ENCODE results near the gene ATG9B. TPM values are rescaled to one million over a fixed set of nuclear protein-coding genes. Genes with fewer than 3 reads are reported as not detected.
A peak's percentile ranks its signal among the peaks of the same experiment; 100 is the strongest.

Gene ATG9B
- total and polyA plus RNA-seq, 2 of the 13 experiments (the other 11 are each of a cell fraction or from before 2014, with no cell fraction given): 0.24 TPM; not detected in 1

DNA sequence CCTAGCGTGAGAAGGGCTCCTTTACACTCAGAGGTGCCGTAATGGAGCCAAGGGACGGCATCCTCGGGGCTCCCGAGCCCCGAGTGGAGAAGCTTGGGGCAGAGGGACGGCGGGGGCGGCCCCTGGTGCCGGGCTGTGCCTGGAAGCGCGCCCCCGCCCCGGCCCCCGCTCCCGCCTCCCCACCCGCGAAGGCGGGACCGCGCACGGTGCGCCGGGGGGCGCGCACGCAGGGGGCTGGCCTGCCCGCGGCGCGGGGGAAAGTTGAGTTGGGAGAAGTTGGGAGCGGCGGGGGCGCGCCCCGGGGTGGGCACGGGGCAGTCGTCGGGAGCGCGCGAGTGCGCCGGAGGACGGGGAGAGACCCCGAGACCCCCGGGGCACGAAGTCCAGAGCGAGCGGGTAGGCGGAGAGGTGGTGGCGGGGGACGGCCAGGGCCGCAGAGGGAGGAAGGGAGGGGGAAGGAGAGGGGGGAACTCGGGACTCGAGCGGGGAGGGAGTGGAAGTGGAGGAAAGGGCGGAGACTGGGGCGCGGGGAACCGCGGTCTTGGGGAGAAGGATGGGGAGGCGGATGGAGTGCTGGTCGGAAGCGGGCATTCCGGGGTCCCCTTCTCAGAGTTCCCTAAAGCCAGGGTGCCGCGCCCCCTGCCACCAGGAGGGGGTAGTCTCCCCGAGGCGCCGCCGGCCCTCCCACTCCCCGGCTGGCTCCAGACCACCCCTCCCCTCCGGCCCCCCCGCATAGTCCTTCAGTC is 35.2 kb upstream of the ATG9B start, which contains the start of gene SLC4A2 (continued):
- TF ChIP-seq, protein P1, sequence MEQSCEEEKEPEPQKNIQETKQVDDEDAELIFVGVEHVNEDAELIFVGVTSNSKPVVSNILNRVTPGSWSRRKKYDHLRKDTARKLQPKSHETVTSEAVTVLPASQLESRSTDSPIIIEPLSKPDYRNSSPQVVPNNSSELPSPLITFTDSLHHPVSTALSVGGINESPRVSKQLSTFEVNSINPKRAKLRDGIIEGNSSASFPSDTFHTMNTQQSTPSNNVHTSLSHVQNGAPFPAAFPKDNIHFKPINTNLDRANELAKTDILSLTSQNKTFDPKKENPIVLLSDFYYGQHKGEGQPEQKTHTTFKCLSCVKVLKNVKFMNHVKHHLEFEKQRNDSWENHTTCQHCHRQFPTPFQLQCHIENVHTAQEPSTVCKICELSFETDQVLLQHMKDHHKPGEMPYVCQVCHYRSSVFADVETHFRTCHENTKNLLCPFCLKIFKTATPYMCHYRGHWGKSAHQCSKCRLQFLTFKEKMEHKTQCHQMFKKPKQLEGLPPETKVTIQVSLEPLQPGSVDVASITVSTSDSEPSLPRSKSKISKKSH (CRISPR knock-in tag; IDR thresholded peaks at IDR 0.05; ENCODE audit: borderline replicate concordance): no peak
- TF ChIP-seq ZNF746 (CRISPR knock-in tag; IDR thresholded peaks at IDR 0.05) (peak; percentile 50; the same call in 1 of the 2 replicates), ZNF782 (CRISPR knock-in tag; IDR thresholded peaks at IDR 0.05; ENCODE audit: borderline replicate concordance) (no peak), ZNF282 (IDR thresholded peaks at IDR 0.05; ENCODE audit: partially characterized antibody) (no peak), DR1 (CRISPR knock-in tag; IDR thresholded peaks at IDR 0.05) (no peak), POLR2A (IDR thresholded peaks at IDR 0.05; ENCODE audit: insufficient read depth in 1 of 2, low read depth in 2 of 2, low read length in 2 of 2) (no peak), PAWR (CRISPR knock-in tag; IDR thresholded peaks at IDR 0.05; ENCODE audit: borderline replicate concordance) (no peak), ZNF790 (CRISPR knock-in tag; IDR thresholded peaks at IDR 0.05; ENCODE audit: borderline replicate concordance) (no peak), ZNF335 (CRISPR knock-in tag; IDR thresholded peaks at IDR 0.05) (no peak), CREB1 (IDR thresholded peaks at IDR 0.05) (no peak), CREB1 (CRISPR knock-in tag; IDR thresholded peaks at IDR 0.05) (no peak), ZNF256 (CRISPR knock-in tag; conservative IDR thresholded peaks at IDR 0.05) (no peak)
- TF ChIP-seq, protein P2, sequence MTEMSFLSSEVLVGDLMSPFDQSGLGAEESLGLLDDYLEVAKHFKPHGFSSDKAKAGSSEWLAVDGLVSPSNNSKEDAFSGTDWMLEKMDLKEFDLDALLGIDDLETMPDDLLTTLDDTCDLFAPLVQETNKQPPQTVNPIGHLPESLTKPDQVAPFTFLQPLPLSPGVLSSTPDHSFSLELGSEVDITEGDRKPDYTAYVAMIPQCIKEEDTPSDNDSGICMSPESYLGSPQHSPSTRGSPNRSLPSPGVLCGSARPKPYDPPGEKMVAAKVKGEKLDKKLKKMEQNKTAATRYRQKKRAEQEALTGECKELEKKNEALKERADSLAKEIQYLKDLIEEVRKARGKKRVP (CRISPR knock-in tag; IDR thresholded peaks at IDR 0.05): no peak
- TF ChIP-seq, protein P3, sequence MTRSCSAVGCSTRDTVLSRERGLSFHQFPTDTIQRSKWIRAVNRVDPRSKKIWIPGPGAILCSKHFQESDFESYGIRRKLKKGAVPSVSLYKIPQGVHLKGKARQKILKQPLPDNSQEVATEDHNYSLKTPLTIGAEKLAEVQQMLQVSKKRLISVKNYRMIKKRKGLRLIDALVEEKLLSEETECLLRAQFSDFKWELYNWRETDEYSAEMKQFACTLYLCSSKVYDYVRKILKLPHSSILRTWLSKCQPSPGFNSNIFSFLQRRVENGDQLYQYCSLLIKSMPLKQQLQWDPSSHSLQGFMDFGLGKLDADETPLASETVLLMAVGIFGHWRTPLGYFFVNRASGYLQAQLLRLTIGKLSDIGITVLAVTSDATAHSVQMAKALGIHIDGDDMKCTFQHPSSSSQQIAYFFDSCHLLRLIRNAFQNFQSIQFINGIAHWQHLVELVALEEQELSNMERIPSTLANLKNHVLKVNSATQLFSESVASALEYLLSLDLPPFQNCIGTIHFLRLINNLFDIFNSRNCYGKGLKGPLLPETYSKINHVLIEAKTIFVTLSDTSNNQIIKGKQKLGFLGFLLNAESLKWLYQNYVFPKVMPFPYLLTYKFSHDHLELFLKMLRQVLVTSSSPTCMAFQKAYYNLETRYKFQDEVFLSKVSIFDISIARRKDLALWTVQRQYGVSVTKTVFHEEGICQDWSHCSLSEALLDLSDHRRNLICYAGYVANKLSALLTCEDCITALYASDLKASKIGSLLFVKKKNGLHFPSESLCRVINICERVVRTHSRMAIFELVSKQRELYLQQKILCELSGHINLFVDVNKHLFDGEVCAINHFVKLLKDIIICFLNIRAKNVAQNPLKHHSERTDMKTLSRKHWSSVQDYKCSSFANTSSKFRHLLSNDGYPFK (CRISPR knock-in tag; IDR thresholded peaks at IDR 0.05; ENCODE audit: borderline replicate concordance): no peak; the same call in 1 of the 2 replicates
- TF ChIP-seq, protein P4, sequence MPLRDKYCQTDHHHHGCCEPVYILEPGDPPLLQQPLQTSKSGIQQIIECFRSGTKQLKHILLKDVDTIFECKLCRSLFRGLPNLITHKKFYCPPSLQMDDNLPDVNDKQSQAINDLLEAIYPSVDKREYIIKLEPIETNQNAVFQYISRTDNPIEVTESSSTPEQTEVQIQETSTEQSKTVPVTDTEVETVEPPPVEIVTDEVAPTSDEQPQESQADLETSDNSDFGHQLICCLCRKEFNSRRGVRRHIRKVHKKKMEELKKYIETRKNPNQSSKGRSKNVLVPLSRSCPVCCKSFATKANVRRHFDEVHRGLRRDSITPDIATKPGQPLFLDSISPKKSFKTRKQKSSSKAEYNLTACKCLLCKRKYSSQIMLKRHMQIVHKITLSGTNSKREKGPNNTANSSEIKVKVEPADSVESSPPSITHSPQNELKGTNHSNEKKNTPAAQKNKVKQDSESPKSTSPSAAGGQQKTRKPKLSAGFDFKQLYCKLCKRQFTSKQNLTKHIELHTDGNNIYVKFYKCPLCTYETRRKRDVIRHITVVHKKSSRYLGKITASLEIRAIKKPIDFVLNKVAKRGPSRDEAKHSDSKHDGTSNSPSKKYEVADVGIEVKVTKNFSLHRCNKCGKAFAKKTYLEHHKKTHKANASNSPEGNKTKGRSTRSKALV (CRISPR knock-in tag; IDR thresholded peaks at IDR 0.05): no peak
